Mammary epithelial cell (primary cell): ENCODE measurements around the gene KIFC1.
"Not testable (repeated sequence)": the region's sequence is repeated elsewhere in the genome, so short reads cannot be mapped to it uniquely, and the experiment has no call there.

Source experiments
- CTCF ChIP-seq, 2 donors: IDR thresholded peaks in 1 of 2; conservative IDR thresholded peaks in 1 of 2; 2 replicates each; pipeline ENCODE4 v1.5.1; 2011 to 2012; ENCODE audit warnings: inconsistent platforms in 2 of 2, low read length in 2 of 2, mild to moderate bottlenecking in 2 of 2, control low read depth in 1 of 2, low read depth in 1 of 2; ENCODE audit not compliant: insufficient read depth in 1 of 2; ENCODE audit errors: extremely low read depth in 1 of 2
- EZH2 ChIP-seq: IDR thresholded peaks from 2 replicates; pipeline ENCODE4 v1.6.1; 2012; ENCODE audit warnings: low read length, inconsistent platforms, borderline replicate concordance

DNA sequence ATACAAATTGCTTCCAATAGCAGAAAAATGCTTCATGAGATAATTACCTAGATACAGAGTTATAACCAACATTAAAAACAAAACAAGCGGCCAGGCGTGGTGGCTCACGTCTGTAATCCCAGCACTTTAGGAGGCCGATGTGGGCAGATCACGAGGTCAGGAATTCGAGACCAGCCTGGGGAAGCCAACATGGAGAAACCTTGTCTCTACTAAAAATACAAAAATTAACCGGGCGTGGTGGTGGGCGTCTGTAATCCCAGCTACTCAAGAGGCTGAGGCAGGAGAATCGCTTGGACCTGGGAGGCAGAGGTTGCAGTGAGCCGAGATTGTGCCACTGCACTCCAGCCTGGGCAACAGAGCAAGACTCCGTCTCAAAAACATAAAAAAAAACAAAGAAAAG lies 28.1 kb upstream of the KIFC1 start:
- not testable (repeated sequence) for TF ChIP-seq CTCF (conservative IDR thresholded peaks at IDR 0.05 in 1 of 2, IDR thresholded peaks at IDR 0.05 in 1 of 2; ENCODE audit: extremely low read depth in 1 of 2, insufficient read depth in 1 of 2, low read depth in 1 of 2, low read length in 2 of 2); EZH2
